HEK293 (cell line): Measurements from ENCODE around the gene OR51I1.

Source experiments
- ZNF19 ChIP-seq: fragments of 450-650 bp; formaldehyde crosslinking; IDR thresholded peaks from 2 replicates; pipeline ENCODE4; 2016; ENCODE audit warnings: missing biosample characterization, missing genetic modification characterization, low read depth
- ZNF202 ChIP-seq: fragments of 450-650 bp; formaldehyde crosslinking; IDR thresholded peaks from 2 replicates; pipeline ENCODE4 v1.5.1; 2016; ENCODE audit warnings: missing biosample characterization, missing genetic modification characterization, borderline replicate concordance
- ZNF549 ChIP-seq: fragments of 450-650 bp; IDR thresholded peaks from 2 replicates; pipeline ENCODE4 v1.5.1; 2018; ENCODE audit warnings: missing biosample characterization, missing genetic modification characterization, mild to moderate bottlenecking, inconsistent platforms, moderate library complexity
- ZNF791 ChIP-seq: fragments of 450-650 bp; formaldehyde crosslinking; IDR thresholded peaks from 2 replicates; pipeline ENCODE4 v1.5.1; 2016; ENCODE audit warnings: missing biosample characterization, missing genetic modification characterization
- ZSCAN4 ChIP-seq: fragments of 450-650 bp; formaldehyde crosslinking; IDR thresholded peaks from 2 replicates; pipeline ENCODE4 v1.5.1; 2017; ENCODE audit warnings: missing biosample characterization, missing genetic modification characterization
- TF ChIP-seq, protein P1 (sequence below): fragments of 450-650 bp; formaldehyde crosslinking; IDR thresholded peaks from 2 replicates; pipeline ENCODE4 v1.5.1; 2016; ENCODE audit warnings: missing biosample characterization, missing genetic modification characterization
- TF ChIP-seq, protein P2 (sequence below): sonication (generic); formaldehyde crosslinking; IDR thresholded peaks from 2 replicates; pipeline ENCODE4 v1.8.1; 2022; ENCODE audit warnings: mild to moderate bottlenecking, moderate library complexity, missing genetic modification reagents

GRCh38 chr11:5467527-5467926, 26.2 kb upstream of the OR51I1 start:
- TF ChIP-seq ZNF791 (no peak), ZNF549 (no peak), ZSCAN4 (no peak), ZNF19 (no peak), ZNF202 (tag by site-specific recombination) (no peak)
- TF ChIP-seq, protein P1, sequence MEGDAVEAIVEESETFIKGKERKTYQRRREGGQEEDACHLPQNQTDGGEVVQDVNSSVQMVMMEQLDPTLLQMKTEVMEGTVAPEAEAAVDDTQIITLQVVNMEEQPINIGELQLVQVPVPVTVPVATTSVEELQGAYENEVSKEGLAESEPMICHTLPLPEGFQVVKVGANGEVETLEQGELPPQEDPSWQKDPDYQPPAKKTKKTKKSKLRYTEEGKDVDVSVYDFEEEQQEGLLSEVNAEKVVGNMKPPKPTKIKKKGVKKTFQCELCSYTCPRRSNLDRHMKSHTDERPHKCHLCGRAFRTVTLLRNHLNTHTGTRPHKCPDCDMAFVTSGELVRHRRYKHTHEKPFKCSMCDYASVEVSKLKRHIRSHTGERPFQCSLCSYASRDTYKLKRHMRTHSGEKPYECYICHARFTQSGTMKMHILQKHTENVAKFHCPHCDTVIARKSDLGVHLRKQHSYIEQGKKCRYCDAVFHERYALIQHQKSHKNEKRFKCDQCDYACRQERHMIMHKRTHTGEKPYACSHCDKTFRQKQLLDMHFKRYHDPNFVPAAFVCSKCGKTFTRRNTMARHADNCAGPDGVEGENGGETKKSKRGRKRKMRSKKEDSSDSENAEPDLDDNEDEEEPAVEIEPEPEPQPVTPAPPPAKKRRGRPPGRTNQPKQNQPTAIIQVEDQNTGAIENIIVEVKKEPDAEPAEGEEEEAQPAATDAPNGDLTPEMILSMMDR (tag by site-specific recombination): no peak
- TF ChIP-seq, protein P2, sequence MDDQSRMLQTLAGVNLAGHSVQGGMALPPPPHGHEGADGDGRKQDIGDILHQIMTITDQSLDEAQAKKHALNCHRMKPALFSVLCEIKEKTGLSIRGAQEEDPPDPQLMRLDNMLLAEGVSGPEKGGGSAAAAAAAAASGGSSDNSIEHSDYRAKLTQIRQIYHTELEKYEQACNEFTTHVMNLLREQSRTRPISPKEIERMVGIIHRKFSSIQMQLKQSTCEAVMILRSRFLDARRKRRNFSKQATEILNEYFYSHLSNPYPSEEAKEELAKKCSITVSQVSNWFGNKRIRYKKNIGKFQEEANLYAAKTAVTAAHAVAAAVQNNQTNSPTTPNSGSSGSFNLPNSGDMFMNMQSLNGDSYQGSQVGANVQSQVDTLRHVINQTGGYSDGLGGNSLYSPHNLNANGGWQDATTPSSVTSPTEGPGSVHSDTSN (CRISPR knock-in tag): no peak
